HCT116 (cell line): ENCODE data around the gene CNPY1. TPM values are rescaled to one million over a fixed set of nuclear protein-coding genes. Genes with fewer than 3 reads are reported as not detected.

ENCODE experiments used
- ATAC-seq: fragments of 200-7000 bp; cut with Tn5 transposase; 2 replicates; pipeline ENCODE4 v1.9.1; 2020; ENCODE audit warnings: mild to moderate bottlenecking, moderate library complexity
- BruUV-seq: library from RNA; stranded (reverse); fragments of 400-500 nt; replicated peaks from 2 replicates; lab custom pipeline; 2021; lab: Mats Ljungman, UMichigan
- CTCF ChIA-PET: fragments of 300-600 bp; sonication (Branson Sonifier 250); formaldehyde crosslinking; loops from one replicate; lab custom pipeline; 2021; ENCODE audit warnings: antibody characterized with exemption; lab: Charles Lee
- POLR2A ChIA-PET: fragments of 300-600, 350-600 bp; sonication (Branson Sonifier 250); formaldehyde crosslinking; loops from one replicate; lab custom pipeline; 2021; ENCODE audit warnings: antibody characterized with exemption; lab: Charles Lee
- RAD21 ChIA-PET, 2 experiments: fragments of 300-600 bp; sonication (Branson Sonifier 250); formaldehyde crosslinking; loops; one replicate each; lab custom pipeline; 2023; ENCODE audit warnings: low total read pairs in 2 of 2; ENCODE audit not compliant: uncharacterized antibody in 2 of 2, unreplicated experiment in 2 of 2, low non-redundant PET in 1 of 2; lab: Charles Lee
- DNase-seq: peaks from one replicate; pipeline ENCODE4 v3.0.0-alpha.2; 2010; ENCODE audit warnings: low read depth, low spot score
- H2AFZ ChIP-seq: fragments of 200-600 bp; shearing (Covaris generic), sonication (generic); 2 replicates; pipeline ENCODE4 v1.6.1; 2017; ENCODE audit warnings: low read depth, mixed run types, mixed read lengths, antibody characterized with exemption, low read length; ENCODE audit not compliant: poor library complexity, severe bottlenecking
- H3K27ac ChIP-seq: 2 replicates; pipeline ENCODE4 v1.5.1; 2012; ENCODE audit warnings: low read depth, low read length
- H3K27me3 ChIP-seq: fragments of 200-600 bp; sonication (generic); 2 replicates; pipeline ENCODE4 v1.6.1; 2016; ENCODE audit warnings: mixed run types, low read length, mixed read lengths; ENCODE audit not compliant: insufficient read depth
- H3K36me3 ChIP-seq, 2 experiments: fragments of 200-500 bp in 1 of 2; fragments of 200-600 bp in 1 of 2; sonication (Bioruptor generic) in 1 of 2; sonication (generic) in 1 of 2; 2 replicates each; pipeline versions ENCODE4 v1.5.1 to v1.6.1; 2014 to 2016; ENCODE audit warnings: low read length in 2 of 2, inconsistent platforms in 1 of 2, mixed read lengths in 1 of 2, mixed run types in 1 of 2; ENCODE audit not compliant: insufficient read depth in 2 of 2, control insufficient read depth in 1 of 2
- H3K4me1 ChIP-seq, 2 experiments: fragments of 200-600 bp in 1 of 2; sonication (generic) in 1 of 2; 2 replicates each; pipeline versions ENCODE4 v1.5.1 to v1.6.1; 2012 to 2017; ENCODE audit warnings: low read length in 2 of 2, inconsistent platforms in 1 of 2, mild to moderate bottlenecking in 1 of 2, mixed read lengths in 1 of 2, mixed run types in 1 of 2, moderate library complexity in 1 of 2; ENCODE audit not compliant: insufficient read depth in 2 of 2, control insufficient read depth in 1 of 2
- H3K4me2 ChIP-seq: fragments of 200-600 bp; sonication (generic); 2 replicates; pipeline ENCODE4 v1.6.1; 2017; ENCODE audit warnings: mixed run types, low read length, mixed read lengths
- H3K4me3 ChIP-seq, 2 experiments: fragments of 200-600 bp in 1 of 2; sonication (generic) in 1 of 2; replicated peaks in 1 of 2; 2 replicates each; pipeline ENCODE4 v1.5.1; 2011 to 2016; ENCODE audit warnings: low read length in 2 of 2, control low read depth in 1 of 2, low read depth in 1 of 2, mild to moderate bottlenecking in 1 of 2, mixed read lengths in 1 of 2, mixed run types in 1 of 2
- H3K79me2 ChIP-seq: fragments of 200-600 bp; sonication (generic); 2 replicates; pipeline ENCODE4 v1.6.1; 2017; ENCODE audit warnings: mild to moderate bottlenecking, mixed run types, low read length, moderate library complexity, mixed read lengths; ENCODE audit not compliant: insufficient read depth
- H3K9ac ChIP-seq: fragments of 200-600 bp; sonication (generic); 2 replicates; pipeline ENCODE4 v1.6.1; 2016; ENCODE audit warnings: low read length, mixed read lengths
- H3K9me2 ChIP-seq: fragments of 200-600 bp; sonication (generic), shearing (Covaris generic); 2 replicates; pipeline ENCODE4 v1.6.1; 2017; ENCODE audit warnings: mixed run types, mild to moderate bottlenecking, moderate library complexity; ENCODE audit not compliant: insufficient read depth
- H3K9me3 ChIP-seq, 2 experiments: fragments of 200-500 bp in 1 of 2; fragments of 200-600 bp in 1 of 2; sonication (Bioruptor generic) in 1 of 2; sonication (generic) in 1 of 2; 2 replicates each; pipeline ENCODE4 v1.6.1; 2014 to 2017; ENCODE audit warnings: low read length in 2 of 2, mixed read lengths in 2 of 2, inconsistent platforms in 1 of 2, low read depth in 1 of 2, mild to moderate bottlenecking in 1 of 2, mixed run types in 1 of 2, moderate library complexity in 1 of 2; ENCODE audit not compliant: control insufficient read depth in 1 of 2, insufficient read depth in 1 of 2
- H4K20me1 ChIP-seq: fragments of 200-600 bp; sonication (generic), shearing (Covaris generic); 2 replicates; pipeline ENCODE4 v1.6.1; 2017; ENCODE audit warnings: mixed run types, mild to moderate bottlenecking, moderate library complexity; ENCODE audit not compliant: insufficient read depth
- ATF3 ChIP-seq: IDR thresholded peaks from 2 replicates; pipeline ENCODE4 v1.6.1; 2012
- CEBPB ChIP-seq: IDR thresholded peaks from 2 replicates; pipeline ENCODE4 v1.6.1; 2012; ENCODE audit warnings: low read depth
- EGR1 ChIP-seq: IDR thresholded peaks from 2 replicates; pipeline ENCODE4 v1.6.1; 2012; ENCODE audit warnings: low read depth
- ELF1 ChIP-seq: IDR thresholded peaks from 2 replicates; pipeline ENCODE4 v1.6.1; 2012; ENCODE audit warnings: low read depth, borderline replicate concordance
- EZH2 ChIP-seq: fragments of 200-600 bp; sonication (generic); IDR thresholded peaks from 2 replicates; pipeline ENCODE4 v1.6.1; 2017; ENCODE audit warnings: antibody characterized with exemption, mixed run types
- FOSL1 ChIP-seq: IDR thresholded peaks from 2 replicates; pipeline ENCODE4 v1.6.1; 2012; ENCODE audit warnings: low read depth
- JUND ChIP-seq: IDR thresholded peaks from 2 replicates; pipeline ENCODE4 v1.6.1; 2012
- MAX ChIP-seq: IDR thresholded peaks from 2 replicates; pipeline ENCODE4 v1.6.1; 2012
- POLR2AphosphoS5 ChIP-seq: IDR thresholded peaks from 2 replicates; pipeline ENCODE4 v1.6.1; 2011; ENCODE audit warnings: mild to moderate bottlenecking, low read depth, low read length, moderate library complexity
- RAD21 ChIP-seq: IDR thresholded peaks from 2 replicates; pipeline ENCODE4 v1.6.1; 2012; ENCODE audit warnings: low read depth, mild to moderate bottlenecking
- REST ChIP-seq: IDR thresholded peaks from 2 replicates; pipeline ENCODE4 v1.6.1; 2012; ENCODE audit warnings: low read depth
- SP1 ChIP-seq: IDR thresholded peaks from 2 replicates; pipeline ENCODE4 v1.6.1; 2012; ENCODE audit warnings: low read depth
- TCF7L2 ChIP-seq: IDR thresholded peaks from 2 replicates; pipeline ENCODE4 v1.7.0; 2011; ENCODE audit warnings: borderline replicate concordance, inconsistent platforms; ENCODE audit not compliant: insufficient read depth, insufficient read length; ENCODE audit errors: extremely low read depth
- YY1 ChIP-seq: IDR thresholded peaks from 2 replicates; pipeline ENCODE4 v1.6.1; 2011; ENCODE audit warnings: low read length, low read depth, moderate library complexity, mild to moderate bottlenecking; ENCODE audit not compliant: insufficient replicate concordance; ENCODE audit errors: extremely low read depth
- ZFX ChIP-seq: fragments of 450-650 bp; IDR thresholded peaks from 2 replicates; pipeline ENCODE4 v1.6.1; 2017
- intact Hi-C: fragments of 100-400 bp; cut with micrococcal nuclease; formaldehyde crosslinking; loops from 2 replicates; pipeline ENCODE4 v1.10.0; 2022
- total RNA-seq: library from RNA; stranded (reverse); gene quantifications from one replicate; pipeline ENCODE4 v1.2.1, GENCODE V29; 2021; ENCODE audit not compliant: unreplicated experiment

The CNPY1 gene
- total RNA-seq, 1 experiment from 2014 or later: not detected

- Histone ChIP-seq H3K27me3 (no peaks in the 10 kb centered on the region), H3K79me2 (no peaks in the 10 kb centered on the region), H3K9ac (no peak overlapping the region), H3K4me1 (no peaks in the 10 kb centered on the region), H2AFZ (no peak overlapping the region), H4K20me1 (no peaks in the 10 kb centered on the region)
- ATAC-seq: no peak
- POLR2A ChIA-PET: no interaction called here
- intact Hi-C loops: no loop called here
- TF ChIP-seq ZFX (no peak), YY1 (no peak), CEBPB (no peak), RAD21 (no peak), EGR1 (no peak), TCF7L2 (no peak), ATF3 (no peak), FOSL1 (no peak), SP1 (no peak), EZH2 (no peak), REST (no peak), JUND (no peak), POLR2AphosphoS5 (no peak), ELF1 (no peak), MAX (no peak)
- TF ChIP-seq, all 23 proteins: peak for 0
- H3K27ac ChIP-seq: no peak overlapping the region
- ChIA-PET RAD21 (no interaction called here), CTCF (no interaction called here)
- no peak overlapping the region for H3K4me2 ChIP-seq
- no TSS peak for BruUV-seq
- DNase-seq: no peak
- no peak overlapping the region for H3K4me3 ChIP-seq
- peaks cover 0 to 6% of the 10 kb centered on the region in 2 experiments; a peak in 1 of 4 replicates for H3K9me3 ChIP-seq
- H3K9me2 ChIP-seq: no peaks in the 10 kb centered on the region
- no peaks in the 10 kb centered on the region for H3K36me3 ChIP-seq
Observed at GRCh38 chr7:155483245-155483644, 63.1 kb downstream of the CNPY1 start.
